ENCODE results near the gene MEF2C.

DNA sequence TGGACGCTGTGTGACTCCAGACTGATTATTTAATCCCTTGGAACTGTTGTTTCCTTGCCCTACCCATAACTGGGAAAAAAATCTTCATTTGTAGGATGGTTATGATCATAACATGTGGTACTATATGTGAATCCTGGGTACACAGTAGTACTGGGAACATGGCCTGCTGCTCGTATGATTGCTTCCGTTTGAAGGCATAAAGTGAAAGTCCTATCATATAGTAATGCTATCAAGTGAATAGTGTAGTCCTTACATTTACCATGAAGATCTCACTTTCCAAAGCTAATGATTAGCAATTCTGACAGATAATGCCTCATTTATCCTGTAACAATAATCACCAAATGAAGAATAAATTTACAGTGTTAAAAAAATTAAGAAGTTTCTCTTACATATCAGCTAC is 53.2 kb downstream of the MEF2C start:
- TF ChIP-seq POLR2A (IDR thresholded peaks at IDR 0.05) = no peak
- TF ChIP-seq, protein P1, sequence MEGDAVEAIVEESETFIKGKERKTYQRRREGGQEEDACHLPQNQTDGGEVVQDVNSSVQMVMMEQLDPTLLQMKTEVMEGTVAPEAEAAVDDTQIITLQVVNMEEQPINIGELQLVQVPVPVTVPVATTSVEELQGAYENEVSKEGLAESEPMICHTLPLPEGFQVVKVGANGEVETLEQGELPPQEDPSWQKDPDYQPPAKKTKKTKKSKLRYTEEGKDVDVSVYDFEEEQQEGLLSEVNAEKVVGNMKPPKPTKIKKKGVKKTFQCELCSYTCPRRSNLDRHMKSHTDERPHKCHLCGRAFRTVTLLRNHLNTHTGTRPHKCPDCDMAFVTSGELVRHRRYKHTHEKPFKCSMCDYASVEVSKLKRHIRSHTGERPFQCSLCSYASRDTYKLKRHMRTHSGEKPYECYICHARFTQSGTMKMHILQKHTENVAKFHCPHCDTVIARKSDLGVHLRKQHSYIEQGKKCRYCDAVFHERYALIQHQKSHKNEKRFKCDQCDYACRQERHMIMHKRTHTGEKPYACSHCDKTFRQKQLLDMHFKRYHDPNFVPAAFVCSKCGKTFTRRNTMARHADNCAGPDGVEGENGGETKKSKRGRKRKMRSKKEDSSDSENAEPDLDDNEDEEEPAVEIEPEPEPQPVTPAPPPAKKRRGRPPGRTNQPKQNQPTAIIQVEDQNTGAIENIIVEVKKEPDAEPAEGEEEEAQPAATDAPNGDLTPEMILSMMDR (IDR thresholded peaks at IDR 0.05) = no peak
